ENCODE data around the gene C3orf18.

DNA sequence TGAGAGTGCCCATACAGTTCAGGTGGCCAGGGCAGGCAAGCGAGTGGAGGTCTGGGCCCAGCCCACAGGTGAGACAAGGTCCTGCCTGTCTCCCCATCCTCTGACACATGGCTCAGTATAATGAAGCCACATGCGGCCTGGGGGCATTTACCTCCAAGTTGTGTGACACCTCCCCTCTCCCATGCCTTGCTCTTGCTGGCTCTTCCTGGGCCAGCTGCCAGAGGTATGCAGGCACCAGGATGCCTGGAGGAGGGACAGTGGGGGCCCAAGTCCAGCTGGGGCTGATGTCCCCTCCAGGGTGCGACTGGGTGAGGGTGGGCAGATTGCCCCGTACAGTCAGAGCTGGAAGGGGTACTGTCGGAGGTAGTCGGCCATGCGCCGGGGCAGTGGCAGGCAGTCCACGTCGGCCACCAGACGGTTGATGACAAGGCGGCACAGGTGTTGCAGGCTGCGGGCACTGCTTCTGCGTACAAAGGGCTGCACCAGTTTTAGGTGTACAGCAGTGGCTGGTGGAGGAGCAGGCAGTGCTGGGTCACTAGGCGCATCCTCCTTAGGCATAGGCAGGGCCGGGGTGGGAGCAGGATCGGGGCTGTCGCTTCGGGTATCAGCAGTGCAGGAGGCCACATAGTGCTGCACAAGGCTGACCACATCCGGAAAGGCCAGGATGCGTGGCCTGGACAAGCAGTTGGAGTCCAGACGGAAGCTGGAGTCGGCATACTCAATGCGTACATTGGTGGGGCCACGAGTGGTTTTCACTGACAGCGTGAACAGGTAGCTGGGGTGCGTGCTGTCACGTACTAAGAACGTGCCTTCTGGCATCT is 39.9 kb upstream of the C3orf18 start:
- TF ChIP-seq, protein P1, sequence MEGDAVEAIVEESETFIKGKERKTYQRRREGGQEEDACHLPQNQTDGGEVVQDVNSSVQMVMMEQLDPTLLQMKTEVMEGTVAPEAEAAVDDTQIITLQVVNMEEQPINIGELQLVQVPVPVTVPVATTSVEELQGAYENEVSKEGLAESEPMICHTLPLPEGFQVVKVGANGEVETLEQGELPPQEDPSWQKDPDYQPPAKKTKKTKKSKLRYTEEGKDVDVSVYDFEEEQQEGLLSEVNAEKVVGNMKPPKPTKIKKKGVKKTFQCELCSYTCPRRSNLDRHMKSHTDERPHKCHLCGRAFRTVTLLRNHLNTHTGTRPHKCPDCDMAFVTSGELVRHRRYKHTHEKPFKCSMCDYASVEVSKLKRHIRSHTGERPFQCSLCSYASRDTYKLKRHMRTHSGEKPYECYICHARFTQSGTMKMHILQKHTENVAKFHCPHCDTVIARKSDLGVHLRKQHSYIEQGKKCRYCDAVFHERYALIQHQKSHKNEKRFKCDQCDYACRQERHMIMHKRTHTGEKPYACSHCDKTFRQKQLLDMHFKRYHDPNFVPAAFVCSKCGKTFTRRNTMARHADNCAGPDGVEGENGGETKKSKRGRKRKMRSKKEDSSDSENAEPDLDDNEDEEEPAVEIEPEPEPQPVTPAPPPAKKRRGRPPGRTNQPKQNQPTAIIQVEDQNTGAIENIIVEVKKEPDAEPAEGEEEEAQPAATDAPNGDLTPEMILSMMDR (IDR thresholded peaks at IDR 0.05; ENCODE audit: low read depth, low read length) = no peak
- TF ChIP-seq EZH2phosphoT487 (IDR thresholded peaks at IDR 0.05; ENCODE audit: low read depth) = no peak
